Fibroblast of skin of left quadriceps (primary cell): ENCODE results near the gene ADCY7.

Source experiments
- DNase-seq, 2 experiments: peaks; one replicate each; pipeline ENCODE4 v3.0.0-alpha.2; 2013; ENCODE audit warnings: low read depth in 2 of 2

The ADCY7 gene

DNA sequence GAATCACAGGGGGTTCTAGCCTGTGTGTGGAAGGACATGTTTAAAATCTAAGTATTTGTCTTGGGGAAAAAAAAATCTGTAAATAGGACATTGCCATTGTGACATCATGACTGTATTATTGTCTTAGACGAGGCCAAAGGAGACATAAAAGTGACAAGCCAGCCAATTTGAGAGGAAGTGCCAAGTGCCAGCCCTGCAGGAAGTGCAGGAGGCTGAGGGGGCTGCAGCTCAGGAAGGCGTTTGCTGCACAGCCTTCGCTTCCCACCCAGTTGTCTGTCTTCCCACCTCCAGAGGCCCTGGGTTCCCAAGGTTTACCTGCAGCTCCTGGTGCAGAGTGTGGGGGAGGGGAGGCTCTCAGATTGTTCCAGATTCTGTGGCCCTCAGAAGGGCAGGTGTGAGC, 1.3 kb downstream of the ADCY7 start:
- DNase-seq = no peak

DNA sequence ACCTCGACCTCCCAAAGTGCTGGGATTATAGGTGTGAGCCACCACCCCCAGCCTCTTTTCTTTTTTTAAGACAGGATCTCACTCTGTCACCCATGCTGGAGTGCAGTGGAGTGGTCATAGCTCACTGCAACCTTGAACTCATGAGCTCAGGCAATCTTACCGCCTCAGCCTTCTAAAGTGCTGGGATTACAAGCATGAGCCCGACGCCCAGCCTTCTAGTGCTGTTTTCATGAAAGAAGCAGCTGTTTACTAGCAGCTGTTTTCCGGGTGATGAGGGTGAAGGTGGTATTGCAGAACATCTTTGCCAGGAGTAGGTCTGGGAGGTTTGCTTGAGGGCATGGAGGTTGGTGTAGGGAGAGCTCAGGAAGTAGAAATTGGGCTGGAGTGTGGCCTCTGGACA, 2.0 kb downstream of the ADCY7 start:
- DNase-seq = no peak

DNA sequence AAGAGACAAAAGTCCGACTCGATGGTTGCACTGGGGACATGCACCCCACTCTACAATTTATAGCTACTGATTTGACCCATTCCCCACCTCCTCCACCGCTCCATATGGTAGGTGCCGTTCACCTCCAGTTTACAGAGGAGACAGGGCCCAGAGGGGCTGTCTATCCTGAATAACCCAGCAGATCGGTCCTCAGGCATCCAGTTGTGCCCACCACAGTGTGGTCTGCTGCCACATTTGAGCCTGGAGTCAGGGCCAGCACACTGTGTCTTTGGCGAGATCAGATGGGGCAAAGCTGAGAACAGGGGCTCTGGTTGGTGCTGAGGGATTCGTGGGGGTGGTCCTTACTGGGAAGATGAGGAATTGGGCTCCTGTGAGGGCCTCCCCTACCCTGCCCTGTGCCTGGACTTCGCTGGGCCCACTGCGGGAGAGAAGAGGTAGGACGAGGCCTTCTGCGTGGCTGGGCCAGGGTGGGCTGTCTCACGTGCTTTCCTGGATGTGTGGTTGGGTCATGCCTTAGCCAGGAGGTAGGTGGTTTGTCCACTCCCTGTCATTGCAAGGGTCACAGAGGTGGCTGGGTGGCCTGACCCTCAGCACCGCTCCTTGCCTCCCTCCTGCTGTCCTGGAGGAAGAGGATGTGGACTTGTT, 2.8 kb downstream of the ADCY7 start:
- no peak for DNase-seq

DNA sequence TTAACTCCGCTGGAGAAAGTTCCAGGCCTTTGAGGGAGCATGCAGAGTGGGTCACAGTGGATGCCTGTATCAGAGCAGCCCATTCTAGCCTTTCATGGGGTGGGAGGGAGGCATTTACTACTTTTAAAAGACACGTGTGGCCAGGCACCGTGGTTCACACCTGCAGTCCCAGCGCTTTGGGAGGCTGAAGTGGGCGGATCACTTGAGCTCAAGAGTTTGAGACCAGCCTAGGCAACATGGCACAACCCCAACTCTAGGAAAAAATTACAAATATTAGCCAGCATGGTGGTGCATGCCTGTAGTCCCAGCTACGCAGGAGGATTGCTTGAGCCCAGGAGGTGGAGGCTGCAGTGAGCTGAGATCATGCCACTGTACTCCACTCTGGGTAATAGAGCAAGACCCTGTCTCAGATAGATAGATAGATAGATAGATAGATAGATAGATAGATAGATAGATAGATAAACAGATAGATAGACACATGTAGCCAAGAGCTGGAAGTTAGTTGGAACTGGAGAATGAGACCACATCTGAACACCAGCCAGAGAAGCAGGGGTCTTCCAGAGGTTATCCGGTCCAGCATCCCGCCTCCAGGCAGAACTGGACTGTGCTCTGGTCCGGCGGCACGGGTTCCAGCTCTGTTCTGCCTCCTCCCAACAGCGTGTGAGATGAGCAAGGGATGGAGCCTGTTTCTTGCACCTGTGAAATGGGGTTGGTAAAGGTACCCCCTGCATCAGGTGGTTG, 3.6 kb downstream of the ADCY7 start:
- DNase-seq = no peak

DNA sequence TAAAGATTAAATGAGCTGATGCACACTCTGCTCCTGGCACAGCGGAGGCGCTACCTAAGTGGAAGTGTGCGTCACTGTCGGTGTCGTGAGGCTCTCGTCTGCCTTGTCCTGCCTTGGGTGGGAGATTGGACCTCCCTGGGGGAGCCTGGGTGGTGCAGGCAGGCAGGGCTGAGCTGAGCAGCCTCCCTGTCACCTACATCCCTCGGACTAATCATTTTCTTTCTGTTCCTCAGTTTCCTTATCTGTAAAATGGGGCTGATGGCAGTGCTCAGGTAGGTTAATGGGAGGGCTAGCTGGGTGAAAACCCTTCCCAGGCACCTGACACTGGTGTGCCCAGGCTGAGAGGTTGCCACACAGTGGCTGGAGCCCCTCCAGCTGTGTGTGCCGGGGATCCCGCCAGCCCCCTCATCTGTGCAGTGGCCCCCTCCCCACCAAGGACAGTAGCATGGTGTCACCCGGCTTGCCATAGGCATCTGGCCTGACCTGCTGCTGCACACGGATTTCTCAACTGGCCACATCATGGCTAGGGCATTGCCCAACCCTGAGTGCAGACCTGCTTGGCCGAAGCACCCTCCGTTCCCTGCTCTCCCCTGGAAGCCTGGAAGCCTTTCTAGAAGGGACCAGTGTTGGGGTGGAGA, 4.3 kb downstream of the ADCY7 start:
- DNase-seq = no peak

DNA sequence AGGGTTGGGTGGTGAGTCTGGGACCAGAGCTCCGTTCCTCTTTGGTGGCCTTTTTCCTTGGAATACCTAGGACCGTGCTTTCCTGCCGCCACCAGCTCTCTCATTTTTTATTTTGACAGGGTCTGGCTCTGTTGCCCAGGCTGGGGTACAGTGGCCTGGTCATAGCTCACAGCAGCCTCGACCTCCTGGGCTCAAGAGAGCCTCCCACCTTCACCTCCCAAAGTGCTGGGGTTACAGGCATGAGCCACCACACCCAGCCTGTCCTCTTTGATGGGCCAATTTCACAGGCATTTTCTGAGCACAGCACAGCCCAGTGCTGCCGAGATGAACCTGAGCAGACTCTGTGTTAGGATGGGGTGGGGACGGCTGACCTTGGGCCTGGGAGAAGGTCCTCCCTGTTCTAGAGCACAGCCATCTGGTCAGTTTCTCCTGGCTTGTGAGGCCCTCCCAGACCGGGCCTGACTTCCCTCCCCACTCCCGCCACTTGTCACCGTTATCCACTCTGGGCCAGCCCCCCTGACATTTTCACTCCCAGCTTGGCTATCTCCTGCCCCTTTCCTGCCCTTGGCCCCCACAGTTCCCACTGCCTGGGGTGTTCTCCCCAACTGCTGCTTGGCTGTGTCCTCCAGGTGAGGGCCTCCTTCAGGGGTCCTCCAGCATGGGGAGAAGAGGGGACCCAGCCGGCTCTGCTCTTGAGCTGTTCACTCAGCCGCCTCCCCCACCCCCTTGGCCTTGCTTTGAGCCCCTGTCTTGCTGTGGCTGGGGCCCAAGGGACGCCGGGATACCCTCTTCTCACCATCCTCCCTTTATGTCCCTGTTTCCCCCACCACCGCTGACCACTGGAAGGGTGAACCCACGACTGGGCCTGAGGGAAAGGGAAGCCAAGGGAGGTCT, 5.0 kb downstream of the ADCY7 start:
- DNase-seq = no peak

DNA sequence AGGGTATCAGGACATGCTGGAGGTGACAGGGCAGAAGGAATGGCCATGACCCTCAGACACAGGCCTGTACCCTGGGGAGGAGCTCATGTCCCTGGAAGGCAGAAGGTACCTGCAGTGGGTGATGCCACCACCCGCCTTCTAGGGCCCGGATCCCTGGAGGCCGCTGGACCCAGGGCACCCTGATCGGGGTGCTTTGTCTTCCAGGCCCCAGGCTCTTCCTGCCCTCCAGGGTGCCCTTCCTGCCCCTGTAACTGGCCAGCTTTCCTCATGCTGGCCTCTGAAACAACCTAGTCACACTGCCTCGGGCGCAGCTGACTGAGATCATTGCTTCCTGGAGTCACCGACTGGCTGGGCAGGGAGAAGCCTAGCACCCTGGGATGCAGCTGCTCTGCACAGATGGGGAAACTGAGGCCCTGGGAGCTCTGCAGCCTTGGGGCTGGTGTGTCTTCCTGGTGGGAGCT, 5.8 kb downstream of the ADCY7 start:
- DNase-seq = no peak

DNA sequence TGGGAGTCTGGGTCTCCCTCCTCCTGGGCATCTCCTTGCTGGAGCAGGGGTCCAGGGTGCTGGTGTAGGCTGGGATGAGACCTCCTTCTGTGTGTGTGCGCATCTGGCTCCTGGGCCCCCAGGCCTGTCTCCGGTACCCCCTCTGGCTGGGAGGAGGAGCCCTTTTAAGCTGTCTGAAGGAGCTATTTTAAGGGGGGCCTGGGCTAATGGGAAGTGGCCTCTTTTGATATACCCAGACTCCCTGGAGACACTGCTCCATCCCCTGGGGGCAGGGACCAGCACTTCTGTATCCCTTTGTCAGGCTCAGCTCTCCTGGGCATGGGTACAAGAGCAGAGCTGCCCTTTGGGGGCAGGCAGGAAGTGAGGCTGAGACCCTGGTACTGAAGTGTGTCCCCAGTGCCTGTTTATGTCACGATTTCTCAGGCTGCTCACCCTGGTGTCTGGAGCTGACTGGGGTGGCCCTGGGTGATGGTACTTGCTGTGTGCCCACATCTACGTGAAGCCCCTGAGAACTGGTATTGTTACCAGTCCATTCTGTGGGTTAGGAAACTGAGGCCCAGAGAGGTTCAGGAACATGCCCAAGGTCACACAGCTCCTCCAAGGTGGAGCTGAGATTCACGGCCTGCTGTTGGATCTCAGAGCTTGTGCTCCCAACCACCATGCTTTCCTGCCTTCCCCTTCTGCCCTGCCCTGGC, 6.5 kb downstream of the ADCY7 start:
- DNase-seq = no peak

DNA sequence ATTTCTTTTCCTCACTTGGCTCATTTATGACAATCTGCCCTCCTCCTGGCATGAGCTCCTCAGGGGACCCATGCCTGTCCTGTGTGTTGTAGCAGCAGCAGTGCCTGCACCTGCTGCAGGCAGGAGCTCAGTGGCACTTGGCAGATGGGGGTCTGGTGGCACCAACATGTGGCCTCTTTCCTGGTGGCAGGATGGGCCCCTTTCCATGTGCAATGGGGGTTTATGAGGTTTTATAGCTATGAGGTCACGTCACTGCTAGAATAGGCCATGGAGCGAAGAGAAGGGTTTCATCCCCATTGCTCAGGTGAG, 7.0 kb downstream of the ADCY7 start:
- no peak for DNase-seq

DNA sequence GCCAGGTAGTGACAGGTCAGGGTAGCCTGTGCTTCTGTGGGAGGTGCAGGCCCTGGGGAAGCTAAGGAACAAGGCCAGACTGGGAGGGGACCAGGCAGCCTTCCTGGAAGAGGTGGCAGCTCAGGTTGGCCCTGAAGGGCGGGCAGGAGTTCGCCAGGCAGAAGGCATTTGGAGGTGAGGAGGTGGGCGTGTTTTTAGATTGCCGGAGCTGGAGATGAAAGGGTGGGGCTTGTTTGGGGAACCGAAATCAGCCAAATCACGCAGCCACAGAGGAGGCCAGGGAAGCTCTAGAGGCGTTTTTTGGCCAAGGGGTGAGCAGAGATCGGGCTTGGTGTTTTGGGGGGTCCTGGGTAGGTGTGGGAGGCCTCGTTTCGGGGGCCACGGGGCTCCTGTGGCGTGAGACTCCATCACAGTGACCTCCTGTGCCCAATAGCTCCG, 7.6 kb downstream of the ADCY7 start:
- DNase-seq = no peak

DNA sequence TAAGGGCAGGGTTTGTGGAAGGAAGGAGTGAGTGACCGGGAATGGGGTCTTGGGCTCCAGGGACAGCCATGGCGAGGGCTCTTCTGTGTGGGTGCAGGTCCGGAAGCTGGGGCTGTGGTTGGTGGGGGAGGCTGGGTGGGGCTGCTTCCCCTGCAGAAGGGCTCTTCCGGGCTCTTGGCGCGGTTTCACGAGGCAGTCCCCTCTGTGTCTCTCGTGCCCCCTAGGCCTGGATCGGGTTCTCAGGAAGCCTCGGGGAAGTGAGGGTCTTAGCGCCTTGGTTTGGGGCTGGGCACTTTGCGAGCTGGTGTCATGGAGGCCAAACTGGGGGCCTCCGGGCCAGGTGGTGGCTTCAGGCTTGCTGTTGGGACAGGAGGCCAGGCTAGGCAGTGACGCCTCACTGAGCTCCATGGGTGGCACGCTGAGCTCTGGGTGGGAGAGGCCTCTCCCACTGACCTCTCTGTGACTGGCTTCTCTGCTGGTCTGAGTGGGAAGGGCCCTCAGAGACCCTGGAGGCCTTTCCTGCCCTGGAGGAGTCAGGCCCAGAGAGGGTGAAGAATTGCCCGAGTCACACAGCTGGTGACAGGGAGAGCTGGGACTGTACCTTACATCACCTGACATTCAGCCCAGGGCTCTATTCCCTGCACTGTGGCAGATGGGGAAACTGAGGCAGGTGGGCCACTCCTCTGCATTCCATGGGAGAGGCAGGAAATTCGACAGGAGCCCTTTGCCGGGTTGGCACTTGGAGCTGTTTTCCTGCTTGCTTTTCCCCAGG, 8.2 kb downstream of the ADCY7 start:
- no peak for DNase-seq

DNA sequence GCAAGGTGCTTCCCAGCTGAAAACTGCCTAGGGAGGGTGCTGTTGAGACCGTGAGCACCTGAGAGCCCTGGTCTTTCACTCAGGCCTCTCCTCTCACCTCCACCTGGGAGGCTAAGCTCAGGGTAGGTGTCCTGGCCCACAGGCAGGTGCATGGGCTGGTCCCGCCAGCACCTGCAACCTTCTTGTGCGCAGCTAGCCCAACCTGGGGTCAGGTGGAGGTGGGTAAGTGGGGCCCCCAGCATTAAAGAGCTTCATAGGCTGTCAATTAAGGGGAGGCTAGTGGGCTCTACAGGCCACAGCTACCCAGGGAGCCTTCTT, 8.7 kb downstream of the ADCY7 start:
- DNase-seq = no peak

DNA sequence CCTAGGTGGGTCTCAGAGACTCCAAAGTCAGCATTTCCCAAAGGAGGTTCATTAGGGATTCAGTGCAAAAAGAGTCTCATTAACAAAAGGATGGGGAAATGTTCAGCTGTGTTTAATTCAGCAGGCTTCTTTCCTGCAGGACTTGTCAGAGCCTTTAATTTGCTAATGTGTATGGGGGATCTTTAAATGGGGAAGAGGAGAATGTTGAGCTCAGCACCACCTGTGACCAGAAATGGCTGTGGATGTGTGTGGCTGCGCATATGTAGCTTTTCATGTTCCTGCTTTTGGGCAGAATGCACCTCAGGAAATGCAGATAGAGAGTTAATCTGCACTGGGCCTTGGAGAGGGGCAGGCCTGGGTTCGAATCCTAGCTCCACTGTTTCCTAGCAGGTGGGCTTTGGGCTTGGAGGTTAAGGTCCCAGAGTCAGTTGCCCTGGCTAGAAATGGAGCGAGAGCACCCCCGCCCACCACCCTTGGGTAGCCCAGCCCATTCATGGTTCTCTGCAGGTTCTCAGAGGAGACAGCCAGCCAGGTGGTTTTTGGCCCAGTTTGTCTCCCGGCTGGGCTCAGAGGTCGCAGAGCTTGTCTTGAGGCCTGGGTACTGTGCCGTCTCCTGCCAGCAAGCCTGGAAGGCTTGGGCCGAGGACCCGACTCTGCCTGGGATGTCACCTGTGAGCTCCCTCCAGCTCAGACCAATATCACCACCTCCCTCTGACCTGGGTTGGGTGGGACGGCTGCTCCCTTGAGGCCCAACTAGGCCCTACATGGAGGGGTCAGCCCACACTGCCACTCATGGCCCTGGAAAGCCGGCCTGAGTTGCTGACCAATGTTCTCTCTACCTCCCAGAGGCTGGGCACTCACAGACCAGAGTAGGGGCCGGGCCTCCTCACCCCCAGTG, 9.3 kb downstream of the ADCY7 start:
- DNase-seq = no peak

DNA sequence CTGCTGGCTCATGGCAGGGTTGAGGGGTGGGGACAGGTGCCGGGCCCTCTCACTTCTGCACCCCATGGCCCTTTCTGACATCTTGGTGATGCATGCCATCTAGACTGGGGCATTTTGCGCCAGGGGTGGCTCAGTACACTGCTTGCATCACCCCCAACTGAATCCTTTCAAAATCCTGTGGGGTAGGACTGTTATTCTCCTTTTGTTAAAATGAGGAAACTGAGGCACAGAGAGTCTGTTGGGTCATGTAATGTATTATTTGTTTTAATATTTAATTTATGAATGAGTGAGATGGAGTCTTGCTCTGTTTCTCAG, 9.9 kb downstream of the ADCY7 start:
- DNase-seq = no peak

DNA sequence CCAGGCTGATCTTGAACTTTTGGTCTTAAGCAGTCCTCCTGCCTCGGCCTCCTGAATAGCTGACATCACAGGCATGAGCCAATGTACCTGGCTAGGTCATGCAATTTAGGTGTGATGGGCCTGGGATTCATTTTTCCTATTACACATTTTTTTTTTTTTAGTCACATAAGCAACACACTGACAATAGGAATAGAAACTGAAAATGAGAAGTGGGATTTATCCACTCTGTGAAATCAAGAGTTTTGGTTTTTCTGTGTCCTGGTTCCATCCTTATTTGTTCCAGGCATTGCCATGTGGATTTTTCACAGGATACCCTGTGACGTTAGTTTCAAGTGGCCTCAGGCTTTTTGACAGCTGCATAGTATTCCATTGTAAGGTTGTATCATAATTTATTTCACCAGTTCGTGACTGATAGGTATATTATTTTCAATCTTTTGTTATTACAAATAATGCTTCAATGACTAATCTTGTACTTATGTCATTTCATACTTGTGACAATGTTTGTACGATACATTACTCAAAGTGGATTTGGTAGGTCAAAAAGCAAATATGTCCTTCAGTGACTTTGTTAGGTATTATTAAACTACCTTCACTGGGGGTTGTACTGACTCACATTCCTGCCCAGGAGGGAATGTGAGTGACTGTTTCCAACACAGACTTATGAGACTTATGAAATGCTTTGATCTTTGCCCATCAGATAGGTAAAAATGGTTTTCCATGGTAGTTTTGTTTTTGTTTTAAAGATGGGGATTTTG, 10.6 kb downstream of the ADCY7 start:
- no peak for DNase-seq

DNA sequence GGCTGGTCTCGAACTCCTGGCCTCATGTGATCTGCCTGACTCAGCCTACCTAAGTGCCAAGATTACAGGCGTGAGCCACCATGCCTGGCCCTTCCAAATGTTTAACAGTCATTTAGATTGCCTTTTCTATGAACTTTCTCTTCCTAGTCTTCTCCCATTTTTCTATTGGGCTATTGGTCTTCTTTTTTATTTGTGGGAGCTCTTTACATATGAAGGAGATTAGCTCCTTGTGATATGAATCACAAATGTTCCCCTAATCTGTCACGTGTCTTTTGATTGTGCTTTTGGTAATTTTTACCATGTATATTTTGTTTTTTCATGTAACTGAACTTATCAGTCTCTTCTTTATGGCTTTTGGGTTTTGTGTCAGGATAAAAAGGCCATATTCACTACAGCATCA, 11.9 kb downstream of the ADCY7 start:
- no peak for DNase-seq

DNA sequence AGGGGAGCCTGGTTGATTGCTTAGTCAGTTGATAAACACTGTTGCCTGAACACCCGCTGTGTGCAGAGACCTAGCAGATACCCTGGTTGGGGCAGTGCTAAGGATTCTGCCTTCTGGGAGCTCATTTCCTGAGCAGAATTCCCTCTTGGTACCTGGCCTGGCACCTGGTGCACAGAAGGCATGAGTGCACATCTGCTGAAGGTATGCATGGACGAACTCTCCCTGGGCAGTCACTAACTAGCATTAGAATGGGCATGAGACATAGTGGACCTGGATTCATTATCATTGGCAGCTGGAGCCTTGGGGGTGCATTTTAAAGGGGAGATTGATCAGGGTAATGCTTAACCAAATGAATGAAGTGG, 13.1 kb downstream of the ADCY7 start:
- DNase-seq = no peak

DNA sequence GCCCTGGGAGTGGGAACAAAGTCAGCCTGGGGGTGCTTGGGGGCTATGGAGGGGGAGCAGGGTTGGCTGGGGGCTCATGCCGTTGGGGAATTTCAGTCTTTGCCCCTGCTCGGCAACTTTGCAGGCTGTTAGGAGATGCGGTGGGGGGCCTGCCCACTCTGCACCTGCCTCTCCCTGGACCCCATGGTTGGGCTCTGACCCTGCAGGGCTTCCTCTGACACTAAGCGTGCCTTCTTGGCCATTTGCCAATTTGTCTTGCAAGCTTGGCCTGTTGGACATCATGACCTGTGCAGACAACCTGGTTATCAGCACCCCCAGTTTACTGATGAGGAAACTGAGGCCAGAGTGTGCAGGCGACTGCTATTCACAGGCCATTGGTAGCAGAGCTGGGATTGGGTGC, 14.6 kb downstream of the ADCY7 start:
- no peak for DNase-seq

DNA sequence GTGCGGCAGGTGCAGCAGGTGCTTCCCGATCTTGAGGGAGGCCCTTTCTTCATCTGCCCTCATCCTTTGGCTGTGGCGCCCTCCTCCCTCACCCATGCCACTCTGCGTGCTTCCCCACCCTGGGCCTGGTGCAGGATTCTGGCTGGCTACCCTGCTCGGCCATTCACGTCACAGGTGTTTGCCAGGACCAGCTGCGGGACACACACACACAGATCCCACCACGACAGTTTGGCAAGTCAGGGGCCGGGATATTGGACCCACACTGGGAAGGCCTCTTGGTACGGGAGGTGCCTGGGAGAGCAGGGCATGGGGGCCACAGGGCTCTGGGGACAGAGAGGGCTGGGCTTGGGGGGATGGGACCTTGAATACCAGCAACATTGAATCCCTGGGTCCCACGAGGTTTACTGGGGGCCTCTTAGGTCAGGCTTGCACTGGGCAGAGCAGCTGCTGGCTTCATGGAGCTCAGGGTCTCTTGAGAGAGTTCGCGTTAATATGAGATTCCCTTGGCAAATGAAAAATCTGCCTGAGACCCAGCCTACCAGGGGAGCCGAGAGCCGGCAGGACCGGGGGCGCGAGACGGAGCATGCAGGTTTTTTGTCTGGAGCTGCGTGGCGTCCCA, 15.1 kb downstream of the ADCY7 start:
- DNase-seq = no peak
